DND-41 (cell line): ENCODE data around the gene FBXO3.
"Not testable (repeated sequence)": the region's sequence is repeated elsewhere in the genome, so short reads cannot be mapped to it uniquely, and the experiment has no call there.

ENCODE experiments used
- ATAC-seq: fragments of 200-7000 bp; cut with Tn5 transposase; 3 replicates; pipeline ENCODE4 v1.9.1; 2021; ENCODE audit warnings: low read depth; ENCODE audit not compliant: insufficient read depth
- DNase-seq: peaks from one replicate; pipeline ENCODE4 v3.0.0-alpha.2; 2020
- H2AFZ ChIP-seq: 2 replicates; pipeline ENCODE4 v1.6.0; 2012; ENCODE audit warnings: low read depth, low read length
- H3K27ac ChIP-seq: 2 replicates; pipeline ENCODE4 v1.5.1; 2012; ENCODE audit warnings: low read length, inconsistent platforms
- H3K27me3 ChIP-seq: fragments of 200-600 bp; sonication (generic); 2 replicates; pipeline ENCODE4 v1.6.0; 2012; ENCODE audit warnings: low read length, mild to moderate bottlenecking, inconsistent platforms; ENCODE audit not compliant: insufficient read depth, poor library complexity
- H3K36me3 ChIP-seq: 2 replicates; pipeline ENCODE4 v1.5.1; 2012; ENCODE audit warnings: low read length, inconsistent platforms; ENCODE audit not compliant: insufficient read depth
- H3K4me1 ChIP-seq: 2 replicates; pipeline ENCODE4 v1.5.1; 2012; ENCODE audit warnings: mild to moderate bottlenecking, low read length; ENCODE audit not compliant: insufficient read depth
- H3K4me2 ChIP-seq: 2 replicates; pipeline ENCODE4 v1.6.0; 2012; ENCODE audit warnings: mild to moderate bottlenecking, moderate library complexity, low read length, inconsistent platforms; ENCODE audit not compliant: insufficient read depth
- H3K4me3 ChIP-seq, 2 experiments: fragments of 200-600 bp in 1 of 2; shearing (Covaris generic) in 1 of 2; 2 replicates each; pipeline ENCODE4 v1.5.1; 2012 to 2016; ENCODE audit warnings: inconsistent platforms in 2 of 2, low read length in 2 of 2, mild to moderate bottlenecking in 2 of 2, low read depth in 1 of 2, moderate library complexity in 1 of 2
- H3K79me2 ChIP-seq: 2 replicates; pipeline ENCODE4 v1.6.0; 2012; ENCODE audit warnings: low read length, inconsistent platforms; ENCODE audit not compliant: insufficient read depth
- H3K9ac ChIP-seq: 2 replicates; pipeline ENCODE4 v1.6.0; 2012; ENCODE audit warnings: low read depth, mild to moderate bottlenecking, inconsistent platforms, low read length, moderate library complexity
- H3K9me3 ChIP-seq: 2 replicates; pipeline ENCODE4 v1.5.1; 2012; ENCODE audit warnings: low read length, moderate library complexity, mild to moderate bottlenecking, inconsistent platforms; ENCODE audit not compliant: insufficient read depth, severe bottlenecking
- H4K20me1 ChIP-seq: 2 replicates; pipeline ENCODE4 v1.6.0; 2012; ENCODE audit warnings: low read length; ENCODE audit not compliant: insufficient read depth
- EZH2 ChIP-seq: IDR thresholded peaks from 3 replicates; pipeline ENCODE4 v1.6.1; 2012; ENCODE audit warnings: borderline replicate concordance, low read depth, mild to moderate bottlenecking, moderate library complexity, low read length, inconsistent platforms; ENCODE audit not compliant: severe bottlenecking
- TF ChIP-seq, protein P1 (sequence below): IDR thresholded peaks from 2 replicates; pipeline ENCODE4 v1.5.1; 2012; ENCODE audit warnings: borderline replicate concordance, low read length, moderate library complexity, mild to moderate bottlenecking; ENCODE audit not compliant: poor library complexity, severe bottlenecking; ENCODE audit errors: extremely low read depth

Gene FBXO3

DNA sequence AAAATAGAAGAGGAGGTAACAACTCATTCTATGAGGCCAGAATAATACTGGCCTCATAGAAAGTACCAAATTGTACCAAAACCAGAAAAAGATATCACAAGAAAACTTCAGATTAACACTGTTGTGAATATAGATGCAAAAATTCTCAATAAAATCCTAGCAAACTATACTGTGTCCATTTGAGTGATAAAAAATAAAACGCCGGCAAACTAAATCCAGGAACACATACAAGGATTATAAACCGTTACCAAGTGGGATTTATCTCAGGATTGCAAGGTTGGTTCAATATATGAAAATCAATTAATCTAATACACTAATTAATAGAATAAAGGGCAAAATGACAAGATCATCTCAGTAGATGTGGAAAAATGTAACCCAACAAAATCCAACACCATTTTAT is 23.6 kb upstream of the FBXO3 start:
- no peak overlapping the region for H3K4me2 ChIP-seq
- no peaks in the 10 kb centered on the region for H3K79me2 ChIP-seq
- no peaks in the 10 kb centered on the region for H3K4me1 ChIP-seq
- H3K27me3 ChIP-seq, result peaks cover 20% of the 10 kb centered on the region
- 0 out of 2 replicates have a peak, but pooled peaks cover 4% of the 10 kb centered on the region for H4K20me1 ChIP-seq
- ATAC-seq, result no peak
- H3K4me3 ChIP-seq, result no peak overlapping the region
- H2AFZ ChIP-seq, result no peak overlapping the region
- no peaks in the 10 kb centered on the region for H3K9me3 ChIP-seq
- no peak for TF ChIP-seq EZH2
- H3K9ac ChIP-seq, result no peak overlapping the region
- no peak overlapping the region for H3K27ac ChIP-seq
- DNase-seq, result no peak
- H3K36me3 ChIP-seq, result no peaks in the 10 kb centered on the region

DNA sequence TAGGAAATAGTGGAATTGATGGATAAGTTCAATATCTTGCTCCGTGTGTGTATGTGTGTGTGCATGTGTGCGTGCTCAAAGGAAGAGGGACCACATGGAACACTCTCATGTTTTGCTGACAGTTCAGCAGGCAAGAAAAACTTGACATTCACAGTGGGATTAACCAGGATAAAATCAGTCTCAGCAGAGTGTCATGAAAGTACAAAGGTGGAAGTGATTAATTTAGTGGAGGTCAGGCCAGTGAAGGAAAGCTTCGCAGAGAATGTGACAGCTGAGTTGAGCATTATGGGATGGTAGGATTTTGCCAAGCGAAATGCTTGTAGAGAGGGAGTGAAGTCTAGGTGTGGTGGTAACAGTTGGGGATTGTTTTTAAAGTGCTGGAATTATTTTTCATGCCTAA is 15.7 kb upstream of the FBXO3 start:
- Histone ChIP-seq H3K27me3 (peaks cover 5% of the 10 kb centered on the region), H3K36me3 (no peaks in the 10 kb centered on the region), H3K9ac (no peak overlapping the region), H4K20me1 (no peaks in the 10 kb centered on the region), H3K9me3 (no peaks in the 10 kb centered on the region), H3K79me2 (no peaks in the 10 kb centered on the region), H3K4me3 (no peak overlapping the region), H2AFZ (no peak overlapping the region), H3K27ac (no peak overlapping the region), H3K4me2 (no peak overlapping the region), H3K4me1 (no peaks in the 10 kb centered on the region)
- no peak for DNase-seq
- TF ChIP-seq, protein P1, sequence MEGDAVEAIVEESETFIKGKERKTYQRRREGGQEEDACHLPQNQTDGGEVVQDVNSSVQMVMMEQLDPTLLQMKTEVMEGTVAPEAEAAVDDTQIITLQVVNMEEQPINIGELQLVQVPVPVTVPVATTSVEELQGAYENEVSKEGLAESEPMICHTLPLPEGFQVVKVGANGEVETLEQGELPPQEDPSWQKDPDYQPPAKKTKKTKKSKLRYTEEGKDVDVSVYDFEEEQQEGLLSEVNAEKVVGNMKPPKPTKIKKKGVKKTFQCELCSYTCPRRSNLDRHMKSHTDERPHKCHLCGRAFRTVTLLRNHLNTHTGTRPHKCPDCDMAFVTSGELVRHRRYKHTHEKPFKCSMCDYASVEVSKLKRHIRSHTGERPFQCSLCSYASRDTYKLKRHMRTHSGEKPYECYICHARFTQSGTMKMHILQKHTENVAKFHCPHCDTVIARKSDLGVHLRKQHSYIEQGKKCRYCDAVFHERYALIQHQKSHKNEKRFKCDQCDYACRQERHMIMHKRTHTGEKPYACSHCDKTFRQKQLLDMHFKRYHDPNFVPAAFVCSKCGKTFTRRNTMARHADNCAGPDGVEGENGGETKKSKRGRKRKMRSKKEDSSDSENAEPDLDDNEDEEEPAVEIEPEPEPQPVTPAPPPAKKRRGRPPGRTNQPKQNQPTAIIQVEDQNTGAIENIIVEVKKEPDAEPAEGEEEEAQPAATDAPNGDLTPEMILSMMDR, result no peak
- TF ChIP-seq EZH2, result no peak
- ATAC-seq, result no peak

DNA sequence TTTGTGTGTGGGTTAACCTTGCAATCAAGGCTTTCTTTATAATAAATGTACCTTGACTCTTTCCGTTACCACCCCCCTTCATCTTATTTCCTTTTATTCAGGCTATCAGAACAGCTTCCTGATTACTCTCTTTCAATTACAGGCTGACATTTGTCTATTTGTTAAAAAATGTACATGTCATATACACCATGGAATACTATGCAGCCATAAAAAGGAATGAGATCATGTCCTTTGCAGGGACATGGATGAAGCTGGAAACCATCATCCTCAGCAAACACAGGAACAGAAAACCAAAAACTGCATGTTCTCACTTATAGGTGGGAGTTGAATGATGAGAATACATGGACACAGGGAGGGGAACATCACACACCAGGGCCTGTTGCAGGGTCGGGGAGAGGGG is 13.8 kb upstream of the FBXO3 start:
- H3K27ac ChIP-seq, DNase-seq, H4K20me1 ChIP-seq, H3K4me2 ChIP-seq, H3K4me3 ChIP-seq, H2AFZ ChIP-seq, ATAC-seq, H3K4me1 ChIP-seq, H3K9ac ChIP-seq, H3K36me3 ChIP-seq, H3K9me3 ChIP-seq, H3K79me2 ChIP-seq: not testable (repeated sequence)
- peaks cover 12% of the 10 kb centered on the region for H3K27me3 ChIP-seq

DNA sequence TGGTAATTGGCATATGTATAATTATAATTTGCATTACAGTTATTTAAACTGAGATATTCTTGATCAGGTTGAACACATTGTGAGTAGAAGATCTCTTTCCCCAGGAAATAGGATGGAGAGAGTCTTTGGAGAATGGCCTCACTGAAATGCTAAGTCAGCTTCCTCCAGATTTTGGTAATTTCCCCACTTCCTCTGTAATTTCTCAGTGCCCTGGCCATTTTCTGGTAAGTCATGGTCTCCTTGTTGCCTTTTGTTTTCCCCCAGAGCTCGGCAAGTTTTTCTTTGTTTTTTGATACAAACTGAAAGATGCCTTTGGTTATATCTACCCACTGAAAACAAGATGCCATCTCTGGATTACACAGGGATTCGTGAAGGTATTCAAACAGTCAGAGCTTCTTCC is 12.8 kb upstream of the FBXO3 start:
- H3K9ac ChIP-seq, result no peak overlapping the region
- no peak overlapping the region for H3K27ac ChIP-seq
- TF ChIP-seq, protein P1, result no peak
- no peak for TF ChIP-seq EZH2
- H3K4me1 ChIP-seq, result no peaks in the 10 kb centered on the region
- no peak overlapping the region for H3K4me2 ChIP-seq
- no peak for DNase-seq
- H3K9me3 ChIP-seq, result no peaks in the 10 kb centered on the region
- no peaks in the 10 kb centered on the region for H4K20me1 ChIP-seq
- H3K4me3 ChIP-seq, result no peak overlapping the region
- peaks cover 13% of the 10 kb centered on the region for H3K27me3 ChIP-seq
- H3K79me2 ChIP-seq, result no peaks in the 10 kb centered on the region
- no peaks in the 10 kb centered on the region for H3K36me3 ChIP-seq
- no peak overlapping the region for H2AFZ ChIP-seq
- ATAC-seq, result no peak
